Measurements from ENCODE around the gene ATP9B. TPM values are rescaled to one million over a fixed set of nuclear protein-coding genes. Genes with fewer than 3 reads are reported as not detected.
A peak's percentile ranks its signal among the peaks of the same experiment; 100 is the strongest.

Gene ATP9B
- total RNA-seq, 1 donor from 2014 or later, result 33.2 TPM

GRCh38 chr18:79400091-79400590, 330.9 kb downstream of the ATP9B start:
- DNase-seq (ENCODE audit: low spot score), result peak; percentile 63
- H4K20me1 ChIP-seq (ENCODE audit: low read depth), result peaks cover 41% of the 10 kb centered on the region

DNA sequence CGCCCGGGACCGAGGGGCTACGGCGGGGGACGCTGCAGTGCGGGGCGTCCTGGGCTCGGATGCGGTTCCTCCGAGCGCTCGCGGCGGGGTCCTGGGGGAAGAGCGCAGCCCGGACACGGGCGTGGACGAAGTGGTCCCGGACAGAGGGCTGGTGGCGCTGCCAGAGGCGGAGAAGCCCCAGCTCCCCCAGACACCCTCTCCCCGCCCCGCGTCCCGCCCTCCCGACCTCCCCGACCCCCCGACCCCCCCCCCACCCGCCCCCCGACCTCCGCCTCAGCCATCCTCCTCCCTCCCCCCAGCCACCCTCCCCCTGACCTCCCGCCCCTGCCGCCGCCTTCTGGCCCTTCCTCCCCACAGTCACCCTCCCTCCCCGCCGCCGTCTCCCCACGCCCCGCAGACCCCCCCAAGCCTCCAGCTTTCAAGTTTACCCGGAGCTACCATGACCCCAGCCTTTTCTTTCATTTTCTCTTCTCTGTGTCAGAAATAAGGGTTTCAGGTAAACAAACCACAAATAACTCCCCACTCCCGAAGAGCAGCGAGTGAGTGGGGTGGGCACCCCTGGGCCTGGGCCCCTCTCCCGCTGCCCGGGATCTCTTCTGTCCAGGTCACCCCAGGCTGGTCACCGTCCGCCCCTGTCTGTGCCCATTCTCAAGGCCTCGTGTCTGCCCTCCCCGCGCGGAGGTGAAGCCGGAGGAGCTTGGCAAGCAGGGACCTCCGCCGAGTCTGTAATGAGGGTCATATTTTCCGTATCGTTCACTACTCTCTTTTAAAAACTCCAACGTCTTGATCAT, 331.6 kb downstream of the ATP9B start:
- Histone ChIP-seq H2AFZ (replicated peaks) (peak overlapping the region; percentile 97), H3K79me2 (ENCODE audit: low read depth) (no peaks in the 10 kb centered on the region), H3K4me2 (peak overlapping the region; percentile 100), H3F3A (ENCODE audit: low read depth) (peaks cover 30% of the 10 kb centered on the region), H3K36me3 (no peaks in the 10 kb centered on the region), H3K27me3 (peaks cover 47% of the 10 kb centered on the region), H4K20me1 (ENCODE audit: low read depth) (peaks cover 41% of the 10 kb centered on the region), H3K27ac (no peak overlapping the region), H3K9me3 (ENCODE audit: low read depth) (no peaks in the 10 kb centered on the region), H3K4me1 (peaks cover 14% of the 10 kb centered on the region), H3K9ac (no peak overlapping the region), H3K4me3 (peak overlapping the region; percentile 88)
- peaks cover 43% of the 10 kb centered on the region for H3K27me3 Mint-ChIP-seq (ENCODE audit: insufficient read depth, low read depth)
- H3K4me1 Mint-ChIP-seq, result peaks cover 39% of the 10 kb centered on the region
- peak overlapping the region; percentile 37 for H3K27ac Mint-ChIP-seq
- H3K9me3 Mint-ChIP-seq, result no peaks in the 10 kb centered on the region
- TF ChIP-seq EZH2phosphoT487 (IDR thresholded peaks at IDR 0.05) (no peak), EZH2 (IDR thresholded peaks at IDR 0.05) (no peak), CTCF (IDR thresholded peaks at IDR 0.05) (no peak)
- H3K36me3 Mint-ChIP-seq, result no peaks in the 10 kb centered on the region
- H3K4me3 Mint-ChIP-seq, result peak overlapping the region; percentile 83
- DNase-seq (ENCODE audit: low spot score), result peak; percentile 42

More at GRCh38 chr18:79400091-79400590, 330.9 kb downstream of the ATP9B start:
- Histone ChIP-seq H3K27me3 (peaks cover 53% of the 10 kb centered on the region), H3K4me3 (peak overlapping the region; percentile 88), H3K36me3 (no peaks in the 10 kb centered on the region), H2AFZ (replicated peaks) (peak overlapping the region; percentile 97), H3K27ac (no peak overlapping the region), H3F3A (ENCODE audit: low read depth) (peaks cover 30% of the 10 kb centered on the region), H3K79me2 (ENCODE audit: low read depth) (no peaks in the 10 kb centered on the region), H3K4me1 (peaks cover 14% of the 10 kb centered on the region), H3K9me3 (ENCODE audit: low read depth) (no peaks in the 10 kb centered on the region), H3K9ac (no peak overlapping the region), H3K4me2 (peak overlapping the region; percentile 100)
- no peak overlapping the region for H3K4me3 Mint-ChIP-seq
- TF ChIP-seq CTCF (IDR thresholded peaks at IDR 0.05), result no peak
- TF ChIP-seq EZH2 (IDR thresholded peaks at IDR 0.05), result no peak
- no peak for TF ChIP-seq EZH2phosphoT487 (IDR thresholded peaks at IDR 0.05)
- no peak overlapping the region for H3K27ac Mint-ChIP-seq
- no peaks in the 10 kb centered on the region for H3K9me3 Mint-ChIP-seq
- no peaks in the 10 kb centered on the region for H3K36me3 Mint-ChIP-seq
- H3K27me3 Mint-ChIP-seq (ENCODE audit: insufficient read depth, low read depth), result peaks cover 43% of the 10 kb centered on the region
- H3K4me1 Mint-ChIP-seq, result peaks cover 38% of the 10 kb centered on the region

DNA sequence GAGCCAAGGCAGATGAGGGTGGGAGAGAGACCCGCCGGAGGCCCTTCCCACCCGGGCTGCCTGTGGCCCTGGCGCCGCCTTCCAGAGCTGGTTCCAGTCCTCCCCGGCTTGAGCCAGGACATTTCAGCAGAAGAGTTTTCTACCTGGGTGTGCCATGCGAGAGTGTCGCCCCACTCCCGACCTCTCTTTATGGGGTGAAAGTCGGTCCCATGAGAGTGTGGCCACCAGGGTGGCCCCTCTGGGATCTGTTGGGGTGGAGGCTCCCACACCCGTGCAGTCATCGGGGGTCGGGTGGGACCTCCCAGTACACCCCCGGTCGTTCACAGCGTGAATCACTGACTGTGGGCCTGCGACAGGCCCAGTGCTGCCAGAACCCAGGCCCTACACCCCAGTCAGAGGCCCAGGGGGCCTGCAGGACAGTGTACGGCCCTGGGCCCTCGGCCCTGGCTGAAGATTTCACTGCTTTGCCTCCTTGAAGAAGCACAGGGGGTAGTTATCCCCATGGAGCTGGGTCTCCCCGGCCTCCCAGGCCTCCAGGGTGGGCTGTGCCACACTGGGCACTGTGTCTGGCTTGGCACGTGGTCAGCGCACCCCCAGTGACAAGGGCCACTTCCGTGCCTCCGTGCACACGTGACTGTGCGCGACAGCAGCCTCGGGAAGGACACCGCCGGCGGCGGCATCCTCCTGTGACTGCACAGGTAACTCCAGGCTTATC, 332.5 kb downstream of the ATP9B start:
- Mint-ChIP-seq H3K36me3 (no peaks in the 10 kb centered on the region), H3K27ac (no peak overlapping the region), H3K27me3 (ENCODE audit: insufficient read depth, low read depth) (peaks cover 45% of the 10 kb centered on the region), H3K4me3 (peak overlapping the region; percentile 83), H3K4me1 (peaks cover 44% of the 10 kb centered on the region), H3K9me3 (no peaks in the 10 kb centered on the region)
- Histone ChIP-seq H3K27ac (no peak overlapping the region), H3F3A (ENCODE audit: low read depth) (peaks cover 28% of the 10 kb centered on the region), H3K27me3 (peaks cover 38% of the 10 kb centered on the region), H2AFZ (replicated peaks) (no peak overlapping the region), H3K4me3 (no peak overlapping the region), H3K4me1 (peaks cover 12% of the 10 kb centered on the region), H4K20me1 (ENCODE audit: low read depth) (peaks cover 40% of the 10 kb centered on the region), H3K9me3 (ENCODE audit: low read depth) (no peaks in the 10 kb centered on the region), H3K79me2 (ENCODE audit: low read depth) (no peaks in the 10 kb centered on the region), H3K36me3 (no peaks in the 10 kb centered on the region), H3K4me2 (no peak overlapping the region), H3K9ac (no peak overlapping the region)
- no peak for DNase-seq (ENCODE audit: low spot score)
- TF ChIP-seq EZH2phosphoT487 (IDR thresholded peaks at IDR 0.05) (no peak), CTCF (IDR thresholded peaks at IDR 0.05) (no peak), EZH2 (IDR thresholded peaks at IDR 0.05) (no peak)
